ENCODE data around the gene PLD2. TPM values are rescaled to one million over a fixed set of nuclear protein-coding genes. Genes with fewer than 3 reads are reported as not detected.

The PLD2 gene
- total RNA-seq, 1 donor from 2014 or later, result 81.0 TPM

GRCh38 chr17:4806456-4806776 is 536 bp upstream of the PLD2 start:
- DNase-seq (ENCODE audit: low spot score, unreplicated experiment), result no peak
- TF ChIP-seq CTCF (IDR thresholded peaks at IDR 0.05; ENCODE audit: unreplicated experiment), result no peak
- no peaks in the 10 kb centered on the region for H3K27me3 Mint-ChIP-seq
- peak overlapping the region; percentile 64 for H3K27ac Mint-ChIP-seq
- H3K36me3 Mint-ChIP-seq (ENCODE audit: insufficient read depth), result peaks cover 4% of the 10 kb centered on the region
- H3K9me3 Mint-ChIP-seq (ENCODE audit: low read depth), result no peaks in the 10 kb centered on the region
- H3K4me1 Mint-ChIP-seq (ENCODE audit: low read depth), result peaks cover 11% of the 10 kb centered on the region
- H3K4me3 Mint-ChIP-seq (ENCODE audit: low read depth), result peak overlapping the region; percentile 74

- Mint-ChIP-seq H3K27ac (peak overlapping the region; percentile 83), H3K36me3 (ENCODE audit: insufficient read depth) (peaks cover 6% of the 10 kb centered on the region), H3K9me3 (ENCODE audit: low read depth) (no peaks in the 10 kb centered on the region), H3K4me1 (ENCODE audit: low read depth) (peaks cover 11% of the 10 kb centered on the region), H3K4me3 (ENCODE audit: low read depth) (peak overlapping the region; percentile 85), H3K27me3 (no peaks in the 10 kb centered on the region)
- DNase-seq (ENCODE audit: low spot score, unreplicated experiment), result no peak
- TF ChIP-seq CTCF (IDR thresholded peaks at IDR 0.05; ENCODE audit: unreplicated experiment), result no peak
These were observed 839 bp downstream of the PLD2 start for GRCh38 chr17:4807605-4808377.

DNA sequence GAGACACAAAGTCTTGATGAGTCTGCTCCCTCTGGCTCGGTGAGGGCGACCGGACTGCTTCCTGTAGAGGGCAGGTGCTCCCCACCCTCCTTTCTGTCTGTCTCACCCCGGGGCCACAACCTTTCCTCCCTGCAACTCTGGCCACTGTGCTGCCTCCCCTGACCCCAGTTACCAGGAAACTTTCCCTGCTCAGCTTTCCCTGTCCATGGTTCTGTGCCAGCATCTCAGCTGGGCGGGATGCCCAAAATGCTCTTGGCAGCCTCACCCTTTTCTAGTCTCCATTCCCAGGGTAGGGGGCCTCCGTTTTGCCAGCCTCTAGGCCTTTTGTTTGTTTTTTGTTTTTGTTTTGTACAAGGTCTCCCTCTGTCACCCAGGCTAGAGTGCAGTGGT is 1.4 kb downstream of the PLD2 start:
- TF ChIP-seq CTCF (IDR thresholded peaks at IDR 0.05; ENCODE audit: unreplicated experiment), result no peak
- no peak for DNase-seq (ENCODE audit: low spot score, unreplicated experiment)
- Mint-ChIP-seq H3K4me1 (ENCODE audit: low read depth) (peaks cover 11% of the 10 kb centered on the region), H3K36me3 (ENCODE audit: insufficient read depth) (peaks cover 6% of the 10 kb centered on the region), H3K27me3 (no peaks in the 10 kb centered on the region), H3K4me3 (ENCODE audit: low read depth) (peak overlapping the region; percentile 85), H3K9me3 (ENCODE audit: low read depth) (no peaks in the 10 kb centered on the region), H3K27ac (peak overlapping the region; percentile 33)

- no peak for DNase-seq (ENCODE audit: low spot score, unreplicated experiment)
- Mint-ChIP-seq H3K4me1 (ENCODE audit: low read depth) (peaks cover 11% of the 10 kb centered on the region), H3K4me3 (ENCODE audit: low read depth) (no peak overlapping the region), H3K36me3 (ENCODE audit: insufficient read depth) (peaks cover 9% of the 10 kb centered on the region), H3K9me3 (ENCODE audit: low read depth) (no peaks in the 10 kb centered on the region), H3K27ac (no peak overlapping the region), H3K27me3 (no peaks in the 10 kb centered on the region)
- no peak for TF ChIP-seq CTCF (IDR thresholded peaks at IDR 0.05; ENCODE audit: unreplicated experiment)
These were observed 3.8 kb downstream of the PLD2 start for GRCh38 chr17:4810696-4811290.

GRCh38 chr17:4811471-4811870 is 4.5 kb downstream of the PLD2 start:
- H3K4me1 Mint-ChIP-seq (ENCODE audit: low read depth), result peaks cover 6% of the 10 kb centered on the region
- DNase-seq (ENCODE audit: low spot score, unreplicated experiment), result no peak
- no peaks in the 10 kb centered on the region for H3K27me3 Mint-ChIP-seq
- no peak for TF ChIP-seq CTCF (IDR thresholded peaks at IDR 0.05; ENCODE audit: unreplicated experiment)
- H3K36me3 Mint-ChIP-seq (ENCODE audit: insufficient read depth), result peaks cover 12% of the 10 kb centered on the region
- no peaks in the 10 kb centered on the region for H3K9me3 Mint-ChIP-seq (ENCODE audit: low read depth)
- H3K27ac Mint-ChIP-seq, result no peak overlapping the region
- no peak overlapping the region for H3K4me3 Mint-ChIP-seq (ENCODE audit: low read depth)

Measured in progenitor cell of endocrine pancreas (in vitro differentiated cells).